Dedifferentiated amniotic fluid mesenchymal stem cell (primary cell): Measurements from ENCODE around the gene CNR2.
"Not testable (repeated sequence)": the region's sequence is repeated elsewhere in the genome, so short reads cannot be mapped to it uniquely, and the experiment has no call there.

Experiments
- DNase-seq: peaks from one replicate; pipeline ENCODE4 v3.0.0-alpha.2; 2016; ENCODE audit errors: extremely low spot score

The CNR2 gene

DNA sequence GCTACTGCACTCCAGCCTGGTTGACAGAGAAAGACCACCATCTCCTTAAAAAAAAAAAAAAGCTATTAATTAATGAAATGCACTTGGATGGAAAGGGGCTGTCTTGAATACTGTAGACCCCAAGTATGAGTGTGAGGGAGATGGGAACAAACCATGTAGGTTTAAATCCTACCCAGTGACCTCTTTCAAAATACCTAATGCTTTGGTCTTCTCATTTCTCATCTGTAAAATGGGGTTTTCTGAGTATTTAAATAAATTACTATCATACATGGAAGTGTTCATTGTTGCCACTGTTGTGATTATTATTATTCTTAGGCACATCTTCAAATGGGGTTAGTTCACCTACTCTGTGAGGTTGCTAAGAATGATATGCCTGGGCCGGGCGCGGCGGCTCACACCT is 27.9 kb downstream of the CNR2 start:
- DNase-seq: no peak

DNA sequence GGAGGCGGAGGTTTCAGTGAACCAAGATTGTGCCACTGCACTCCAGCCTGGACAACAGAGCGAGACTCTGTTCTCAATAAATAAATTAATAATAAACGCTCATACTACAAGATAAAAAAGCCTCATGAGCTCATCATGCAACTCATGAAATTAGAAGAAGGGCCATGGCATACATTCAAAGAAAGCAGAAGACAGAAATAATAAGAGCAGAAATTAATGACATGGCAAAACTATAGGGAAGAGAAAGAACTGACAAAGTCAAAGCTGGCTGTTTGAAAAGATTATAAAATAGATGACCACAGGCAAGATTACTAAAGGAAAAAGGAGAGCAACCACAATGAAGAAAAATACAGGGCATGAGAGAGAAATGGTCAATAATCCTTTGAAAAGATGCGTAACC is 30.4 kb downstream of the CNR2 start:
- no peak for DNase-seq

GRCh38 chr1:23879809-23880208 is 33.4 kb downstream of the CNR2 start:
- DNase-seq: no peak

DNA sequence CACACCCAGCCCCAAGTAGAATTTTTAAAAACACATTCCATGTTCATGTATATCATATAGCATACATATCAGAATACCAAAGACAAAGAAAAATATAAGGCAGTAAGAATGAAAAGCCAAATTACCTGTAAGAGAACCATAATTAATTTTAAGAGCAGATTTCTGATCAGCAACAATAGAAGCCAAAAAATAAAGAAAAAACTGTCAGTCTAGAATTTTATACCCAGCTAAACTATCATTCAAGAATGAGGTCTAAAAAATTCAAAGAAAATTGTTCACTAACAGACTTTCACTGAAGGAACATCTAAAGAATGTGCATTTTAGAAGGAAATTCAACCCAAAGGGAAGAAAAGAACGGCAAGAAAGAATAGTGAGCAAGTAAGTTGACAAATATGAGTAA is 34.5 kb downstream of the CNR2 start:
- no peak for DNase-seq

GRCh38 chr1:23875382-23875781 is 37.8 kb downstream of the CNR2 start:
- no peak for DNase-seq

DNA sequence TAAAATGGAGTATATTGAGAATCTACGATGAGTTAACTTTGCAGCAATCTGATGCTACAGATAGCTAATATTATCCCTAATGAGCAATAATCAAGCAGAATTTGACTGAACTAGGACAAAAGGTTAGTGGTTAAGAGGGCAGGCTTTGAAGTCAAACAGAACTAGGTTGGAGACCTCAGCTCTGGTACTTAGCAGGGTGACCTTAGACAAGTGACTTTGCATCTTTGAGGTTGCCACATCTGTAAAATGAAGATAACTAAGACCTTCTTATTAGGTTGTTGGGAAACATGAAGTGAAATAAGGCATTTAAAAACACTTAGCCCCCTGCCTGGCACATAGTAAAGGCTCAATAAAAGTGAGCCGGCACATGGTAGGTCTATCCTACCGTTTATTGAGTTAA is 40.7 kb downstream of the CNR2 start:
- no peak for DNase-seq

GRCh38 chr1:23869051-23869450 is 44.1 kb downstream of the CNR2 start:
- no peak for DNase-seq

- DNase-seq: no peak
Measured at GRCh38 chr1:23868557-23869016, 44.6 kb downstream of the CNR2 start.

GRCh38 chr1:23867895-23868556 is 45.1 kb downstream of the CNR2 start, which contains the start of gene FUCA1:
Gene FUCA1, minus strand, starts transcription at chr1:23868290. Its CDS starts 4 bp downstream, at chr1:23868286.
- peak; percentile 84 for DNase-seq

DNA sequence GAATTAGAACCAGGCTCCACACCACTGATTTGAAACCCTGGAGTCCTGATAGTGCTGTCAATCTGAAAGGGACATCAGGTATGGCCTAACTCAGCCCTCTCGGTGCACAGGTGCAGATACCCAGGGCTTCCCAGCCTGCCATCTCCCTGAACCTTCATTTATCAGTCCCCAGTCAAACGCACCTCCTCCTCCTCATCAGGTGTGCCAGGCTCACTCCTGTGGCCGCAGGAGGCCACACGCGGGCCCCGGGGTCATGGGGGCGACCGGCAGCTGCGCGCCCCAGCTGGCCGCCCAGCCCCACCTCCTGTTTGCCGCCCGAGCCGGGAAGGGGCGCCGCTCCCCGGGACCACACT is 45.6 kb downstream of the CNR2 start:
- no peak for DNase-seq

GRCh38 chr1:23865543-23865930 is 47.6 kb downstream of the CNR2 start:
- DNase-seq: no peak

- DNase-seq: no peak
Measured at GRCh38 chr1:23864801-23865542, 48.2 kb downstream of the CNR2 start.

DNA sequence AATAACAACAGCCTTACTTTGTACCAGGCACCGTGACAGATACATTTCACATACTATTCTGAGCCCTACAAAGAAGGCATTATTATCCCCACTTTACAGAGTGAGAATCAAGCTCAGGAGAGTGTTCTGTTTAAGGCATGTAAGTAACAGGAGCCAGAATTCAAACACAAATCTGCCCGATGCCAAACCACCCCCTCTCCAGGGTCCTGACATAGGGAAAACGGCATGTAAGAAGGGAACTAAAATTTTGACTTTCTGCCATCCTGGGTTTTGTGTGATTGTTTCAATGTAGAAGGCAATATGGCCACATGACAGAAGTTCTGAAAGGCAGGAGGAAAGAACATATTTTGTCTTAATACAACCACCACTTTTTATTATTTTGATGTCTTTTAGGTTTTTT is 50.5 kb downstream of the CNR2 start:
- DNase-seq: no peak

DNA sequence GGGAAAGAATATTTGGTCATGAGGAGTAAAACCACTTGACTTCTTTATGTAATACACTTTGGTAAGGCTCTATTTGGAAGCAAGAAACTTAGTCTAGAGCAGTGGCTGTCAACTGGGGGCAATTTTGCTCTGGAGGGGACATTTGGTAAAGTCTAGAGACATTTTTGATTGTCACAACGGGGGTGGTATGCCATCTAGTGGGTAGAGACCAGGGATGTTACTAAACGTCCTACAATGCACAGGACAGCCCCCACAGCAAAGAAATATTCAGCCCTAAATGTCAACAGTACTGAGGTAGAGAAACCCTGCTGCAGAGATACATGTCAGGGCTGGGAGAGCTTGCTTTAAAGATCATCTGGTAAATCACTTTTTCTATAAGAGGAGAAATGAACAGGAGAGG is 58.6 kb downstream of the CNR2 start:
- DNase-seq: no peak

DNA sequence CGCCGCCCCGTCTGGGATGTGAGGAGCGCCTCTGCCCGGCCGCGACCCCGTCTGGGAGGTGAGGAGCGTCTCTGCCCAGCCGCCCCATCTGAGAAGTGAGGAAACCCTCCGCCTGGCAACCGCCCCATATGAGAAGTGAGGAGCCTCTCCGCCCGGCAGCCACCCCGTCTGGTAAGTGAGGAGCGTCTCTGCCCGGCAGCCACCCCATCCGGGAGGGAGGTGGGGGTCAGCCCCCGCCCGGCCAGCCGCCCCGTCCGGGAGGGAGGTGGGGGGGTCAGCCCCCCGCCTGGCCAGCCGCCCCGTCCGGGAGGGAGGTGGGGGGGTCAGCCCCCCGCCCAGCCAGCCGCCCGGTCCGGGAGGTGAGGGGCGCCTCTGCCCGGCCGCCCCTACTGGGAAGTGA is 60.0 kb downstream of the CNR2 start:
- DNase-seq: not testable (repeated sequence)

DNA sequence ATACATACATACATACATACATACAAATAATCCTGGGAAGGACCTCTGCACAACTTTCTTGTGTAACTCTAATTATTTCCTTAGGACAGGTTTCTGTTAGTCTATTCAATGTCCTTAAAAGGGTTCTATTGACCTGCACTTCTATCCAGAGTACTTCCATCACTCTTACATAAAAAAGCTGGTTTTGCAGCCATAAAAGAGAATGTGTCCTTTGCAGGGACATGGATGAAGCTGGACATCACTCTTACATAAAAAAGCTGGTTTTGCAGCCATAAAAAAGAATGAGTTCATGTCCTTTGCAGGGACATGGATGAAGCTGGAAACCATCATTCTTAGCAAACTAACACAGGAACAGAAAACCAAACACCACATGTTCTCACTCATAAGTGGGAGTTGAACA is 61.8 kb downstream of the CNR2 start:
- DNase-seq: not testable (repeated sequence)

DNA sequence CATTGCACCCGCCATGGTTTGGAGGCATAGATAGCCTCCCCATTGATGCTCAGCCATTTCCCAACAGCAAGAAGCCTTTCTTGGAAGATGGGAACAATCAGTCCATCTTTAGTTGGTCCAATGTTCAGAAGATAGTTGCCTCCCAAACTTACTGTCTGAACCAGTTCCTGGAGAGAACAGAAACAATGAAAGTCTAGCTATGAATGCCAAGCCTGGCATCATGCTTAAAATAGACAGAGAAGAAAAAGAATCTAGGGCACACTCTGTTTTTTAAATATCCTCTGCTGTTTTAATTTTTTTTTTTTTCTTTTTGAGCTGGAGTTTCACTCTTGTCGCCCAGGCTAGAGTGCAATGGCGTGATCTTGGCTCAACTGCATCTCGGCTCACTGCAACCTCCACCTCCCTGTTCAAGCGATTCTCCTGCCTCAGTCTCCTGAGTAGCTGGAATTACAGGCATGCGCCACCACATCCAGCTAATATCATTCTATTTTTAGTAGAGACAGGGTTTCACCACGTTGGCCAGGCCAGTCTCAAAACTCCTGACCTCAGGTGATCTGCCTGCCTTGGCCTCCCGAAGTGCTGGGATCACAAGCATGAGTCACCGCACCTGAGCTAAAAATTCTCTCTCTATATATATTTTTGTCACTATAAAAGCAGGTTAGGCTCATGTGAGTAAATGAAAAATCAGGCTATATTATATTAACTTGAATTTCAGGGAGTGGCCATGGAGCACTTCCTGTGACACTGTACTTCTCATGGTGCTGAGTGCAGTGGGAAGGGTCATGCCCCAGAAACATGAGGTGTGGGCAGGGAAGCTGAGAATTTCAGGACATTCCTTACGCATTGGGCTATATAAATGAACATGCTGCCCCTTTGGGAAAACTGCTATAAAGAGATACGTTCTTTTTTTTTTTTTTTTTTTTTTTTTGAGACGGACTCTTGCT is 64.2 kb downstream of the CNR2 start:
- DNase-seq: no peak

GRCh38 chr1:23847482-23848095 is 65.6 kb downstream of the CNR2 start:
- DNase-seq: not testable (repeated sequence)

DNA sequence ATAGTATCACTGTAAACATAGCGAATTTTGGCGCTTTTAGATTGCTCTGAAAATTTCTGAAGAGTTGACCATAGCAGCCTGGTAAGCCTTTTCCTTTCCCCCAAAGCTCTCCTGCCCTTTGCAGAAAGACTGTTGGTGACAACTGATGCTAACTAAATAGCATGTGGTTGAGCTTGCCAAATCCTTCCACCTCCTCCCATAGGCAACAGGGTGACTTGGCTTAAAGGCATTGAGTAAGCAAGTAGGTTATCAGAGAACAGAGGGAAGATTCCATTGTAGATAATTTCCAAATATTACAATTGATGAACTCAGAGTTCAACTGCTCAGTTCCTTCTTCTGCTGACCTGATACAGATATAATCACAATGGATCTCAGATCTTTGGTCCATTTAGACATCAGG is 68.0 kb downstream of the CNR2 start:
- no peak for DNase-seq

- DNase-seq: no peak
Measured at GRCh38 chr1:23843644-23844043, 69.5 kb downstream of the CNR2 start.

GRCh38 chr1:23838401-23838866 is 74.7 kb downstream of the CNR2 start:
- peak; percentile 31 for DNase-seq

- no peak for DNase-seq
Measured at GRCh38 chr1:23837908-23838307, 75.3 kb downstream of the CNR2 start.
